ENCODE results near the gene MTSS2. TPM values are rescaled to one million over a fixed set of nuclear protein-coding genes. Genes with fewer than 3 reads are reported as not detected.

The MTSS2 gene
- polyA plus RNA-seq, 10 donors, result 89.5 to 129 (median 103) TPM

DNA sequence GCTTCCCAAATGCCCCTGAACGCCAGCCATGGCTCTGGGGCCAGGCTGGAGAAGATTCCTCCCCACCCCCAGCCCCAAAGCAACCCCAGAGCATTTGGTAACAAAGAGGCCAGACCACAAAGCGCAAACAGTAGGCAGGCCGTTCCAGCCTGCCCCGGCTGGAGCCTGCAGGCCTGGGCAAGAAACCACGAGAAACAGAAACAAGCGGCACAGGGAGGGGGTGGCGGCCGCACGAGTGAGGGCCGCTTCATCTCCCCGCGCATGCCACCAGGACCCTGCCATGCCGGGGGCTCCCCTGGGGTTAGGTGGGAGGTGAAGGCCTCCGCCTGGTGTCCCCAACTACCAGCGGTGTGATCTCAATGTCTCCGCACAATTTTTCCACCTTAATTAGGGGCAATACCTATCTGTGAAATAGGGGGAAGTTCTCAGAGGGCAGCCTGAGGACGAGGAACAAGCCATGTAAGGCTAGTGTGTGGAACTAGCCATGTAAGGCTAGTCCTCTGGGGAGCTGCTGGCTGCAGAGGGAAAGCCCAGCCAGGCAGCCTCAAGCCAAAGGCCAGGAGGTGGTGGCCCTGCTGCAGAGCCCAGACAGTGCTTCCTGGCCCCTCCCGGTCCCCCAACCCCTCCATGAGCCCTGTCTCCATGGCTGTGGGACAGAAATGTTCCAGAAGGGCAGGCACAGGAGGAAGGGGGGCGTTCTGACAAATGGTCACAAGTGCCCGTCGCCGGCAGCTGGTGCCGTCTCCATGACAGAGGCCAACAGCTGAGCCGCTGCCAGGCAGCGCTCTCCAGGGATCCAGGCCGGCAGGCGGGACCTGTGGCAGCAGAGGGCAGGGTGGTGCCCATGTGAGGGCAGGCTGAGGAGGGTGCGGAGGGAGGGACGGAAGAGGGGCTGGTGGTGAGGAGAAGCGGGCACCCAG is 14.5 kb upstream of the MTSS2 start:
- peak; percentile 77 to 84 (median 78) for DNase-seq

DNA sequence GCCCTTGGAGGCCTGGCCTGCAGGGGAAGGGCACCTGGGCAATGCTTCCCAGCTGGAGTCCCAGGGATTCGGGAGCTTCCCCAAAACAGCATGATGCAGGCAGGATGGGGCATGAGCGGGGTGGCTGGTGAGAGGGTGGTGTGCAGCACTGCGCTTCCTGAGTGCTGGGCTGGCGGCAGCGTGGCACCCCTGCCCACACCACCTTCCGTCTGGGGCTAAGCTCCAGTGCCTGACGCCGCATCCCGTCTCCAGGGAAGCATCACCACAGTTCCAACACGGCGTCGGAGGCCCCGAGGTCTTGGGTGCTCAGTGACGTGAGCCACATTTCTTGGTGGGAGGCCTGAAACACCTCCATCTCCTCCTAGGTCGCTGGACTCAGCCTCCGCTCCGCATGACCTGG is 13.8 kb upstream of the MTSS2 start:
- DNase-seq, result no peak

DNA sequence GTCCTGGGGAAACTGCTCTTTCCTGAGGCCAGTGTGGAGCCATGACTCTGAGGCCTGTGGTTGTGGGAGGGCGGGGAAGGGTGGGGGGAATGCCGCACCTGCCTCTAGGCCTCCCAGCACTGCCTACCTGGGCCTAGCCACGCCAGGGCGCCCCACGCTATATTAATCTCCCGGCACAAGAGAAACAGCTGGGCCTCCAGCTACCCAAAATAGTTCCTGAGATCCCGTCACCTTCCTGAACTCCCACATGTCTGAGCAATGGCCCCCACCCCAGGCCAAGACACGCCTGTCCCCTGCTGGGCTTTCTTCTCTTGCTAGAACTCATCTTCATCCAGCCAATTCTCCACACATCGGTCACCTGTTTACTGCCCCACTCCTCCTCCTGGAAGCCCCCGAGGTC is 13.0 kb upstream of the MTSS2 start:
- no peak for DNase-seq

GRCh38 chr16:70697594-70698170 is 11.8 kb upstream of the MTSS2 start:
- no peak for DNase-seq

DNA sequence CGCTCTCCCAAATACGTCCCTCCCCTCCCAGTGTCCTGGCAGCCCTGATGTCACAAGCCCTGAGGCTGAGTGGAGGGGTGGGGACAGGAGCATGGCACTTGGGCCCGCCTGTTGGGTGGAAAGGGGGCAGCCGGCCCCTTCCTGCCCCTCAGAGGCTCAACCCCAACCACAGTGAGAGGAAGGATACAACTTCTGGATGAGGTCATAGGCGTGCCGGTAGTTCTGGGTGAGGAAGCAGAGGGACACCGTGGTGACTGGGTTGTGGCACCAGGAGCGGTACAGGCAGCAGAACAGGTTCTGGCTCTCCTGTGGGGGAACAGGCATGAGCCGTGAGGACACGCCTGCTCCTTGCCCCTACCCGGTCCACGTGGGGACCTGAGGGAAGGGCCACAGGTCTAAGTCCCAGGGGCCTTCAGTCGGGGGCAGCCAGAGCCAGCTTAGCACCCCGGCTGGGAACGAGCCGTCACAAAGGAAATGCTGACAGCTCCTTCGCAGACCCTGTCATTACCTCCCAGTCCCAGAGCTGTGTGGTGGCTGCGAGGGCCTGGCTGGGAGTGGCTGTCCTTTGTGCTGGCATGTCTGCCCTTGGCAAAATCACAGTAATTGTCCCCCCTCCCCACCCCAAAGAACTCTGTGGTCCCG is 11.2 kb upstream of the MTSS2 start:
- no peak for DNase-seq

DNA sequence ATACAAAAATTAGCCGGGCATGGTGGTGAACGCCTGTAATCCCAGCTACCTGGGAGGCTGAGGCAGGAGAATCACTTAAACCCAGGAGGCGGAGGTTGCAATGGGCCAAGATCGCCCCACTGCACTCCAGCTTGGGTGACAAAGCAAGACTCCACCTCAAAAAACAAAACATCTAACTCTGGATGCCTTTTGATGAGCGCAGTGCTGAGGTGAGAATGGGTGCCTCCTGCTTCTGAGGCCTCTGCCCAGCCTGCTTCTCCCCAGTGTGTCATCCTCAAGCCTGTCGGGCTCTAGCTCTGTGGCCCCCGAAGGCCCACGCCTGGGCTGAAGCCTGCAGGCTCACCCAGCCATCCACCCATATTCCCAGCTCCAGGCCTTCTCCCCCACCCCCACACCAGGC is 10.5 kb upstream of the MTSS2 start:
- DNase-seq, result no peak

DNA sequence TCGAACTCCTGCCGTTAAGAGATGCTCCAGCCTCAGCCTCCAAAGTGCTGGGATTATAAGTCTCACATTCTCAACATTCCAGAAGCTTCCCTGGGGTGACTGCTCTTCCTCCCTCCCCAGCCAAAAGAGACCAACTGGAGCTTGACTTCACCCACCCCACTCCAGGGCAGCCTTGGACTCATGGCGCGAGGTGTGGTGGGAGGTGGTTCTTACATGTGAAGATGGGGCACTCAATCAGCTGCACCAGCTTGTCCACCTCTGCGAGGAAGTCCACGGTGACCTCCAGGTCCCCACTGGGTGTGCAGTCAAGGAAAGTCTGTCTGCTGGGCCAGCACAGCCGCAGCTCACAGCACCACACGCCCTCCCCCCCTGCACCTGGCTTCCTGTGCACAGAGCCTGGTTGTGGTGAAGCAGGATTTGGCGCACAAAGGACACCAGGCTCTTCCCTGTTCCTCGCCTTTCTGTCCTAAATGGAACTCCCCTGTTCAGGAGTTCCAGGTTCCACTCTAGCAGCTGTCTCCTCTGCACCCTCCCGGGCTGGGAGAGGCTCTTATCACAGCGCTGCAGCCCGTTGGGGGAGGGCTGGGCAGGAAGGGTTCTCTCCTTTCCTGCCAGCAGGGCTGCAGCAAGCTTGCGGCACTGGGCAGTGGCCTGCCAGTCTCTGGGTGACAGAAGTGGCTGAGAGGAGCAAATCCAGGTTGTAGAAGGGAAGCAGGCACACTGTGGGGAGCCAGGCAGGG is 9.6 kb upstream of the MTSS2 start:
- DNase-seq, result peak in 1 of 3 donors; percentile 69

DNA sequence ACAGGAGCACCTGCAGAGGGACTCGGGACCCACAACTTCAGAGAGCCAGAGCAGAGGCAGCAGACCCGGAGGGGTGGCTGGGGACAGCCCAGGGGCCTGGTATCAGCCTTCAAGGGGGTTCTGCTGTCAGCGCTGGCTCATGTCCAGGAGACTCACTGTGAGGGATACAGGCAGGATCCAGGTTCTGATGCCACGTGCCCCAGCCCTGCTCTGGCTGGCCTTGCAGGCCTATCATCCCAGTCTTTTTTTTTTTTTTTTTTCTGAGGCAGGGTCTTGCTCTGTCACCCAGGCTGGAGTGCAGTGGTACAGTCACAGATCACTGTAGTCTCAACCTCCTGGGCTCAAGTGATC is 9.0 kb upstream of the MTSS2 start:
- no peak for DNase-seq

DNA sequence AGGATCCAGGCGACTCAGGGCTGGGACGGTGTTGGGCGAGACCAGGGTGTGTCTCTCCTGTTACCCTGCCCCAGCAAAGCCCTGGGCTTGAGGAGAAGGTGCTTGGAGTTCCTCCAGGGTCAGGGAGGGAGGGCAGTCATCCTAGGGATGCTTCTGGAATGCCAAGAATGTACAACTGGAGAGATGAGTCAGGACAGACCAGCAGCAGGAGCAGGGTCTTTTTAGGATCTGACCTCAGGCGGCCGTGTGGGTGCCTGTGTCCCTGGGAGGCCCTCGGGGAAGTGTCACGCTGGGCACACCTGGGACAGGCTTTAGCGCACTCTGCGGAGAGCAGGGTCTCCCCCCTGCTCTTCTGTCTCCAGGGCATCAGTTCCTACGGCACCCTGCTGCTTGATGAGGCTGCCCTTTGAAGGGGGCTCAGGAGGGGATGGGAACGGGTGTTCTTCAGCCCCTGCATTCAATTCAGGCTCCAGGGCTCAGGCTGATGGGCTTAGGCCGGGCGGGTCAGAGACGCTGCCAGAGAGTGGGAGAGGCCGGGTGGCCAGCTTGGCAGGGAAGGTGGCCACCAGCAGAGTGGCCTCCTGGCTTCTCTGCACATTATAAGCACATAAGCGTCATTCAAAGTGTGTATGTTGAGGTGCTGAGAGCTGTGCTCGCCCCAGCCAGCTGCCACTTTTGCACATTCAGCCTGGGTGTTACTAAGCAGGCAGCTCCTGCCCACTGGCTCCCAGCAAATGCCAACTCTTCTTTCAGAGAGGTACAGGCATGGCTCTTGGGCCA is 8.4 kb upstream of the MTSS2 start:
- peak in 1 of 3 donors; percentile 76 for DNase-seq

- peak in 2 of 3 donors; percentile 75 to 81 for DNase-seq
Observed at GRCh38 chr16:70692873-70693671, 7.2 kb upstream of the MTSS2 start.

GRCh38 chr16:70692130-70692872 is 6.4 kb upstream of the MTSS2 start:
- DNase-seq, result no peak

DNA sequence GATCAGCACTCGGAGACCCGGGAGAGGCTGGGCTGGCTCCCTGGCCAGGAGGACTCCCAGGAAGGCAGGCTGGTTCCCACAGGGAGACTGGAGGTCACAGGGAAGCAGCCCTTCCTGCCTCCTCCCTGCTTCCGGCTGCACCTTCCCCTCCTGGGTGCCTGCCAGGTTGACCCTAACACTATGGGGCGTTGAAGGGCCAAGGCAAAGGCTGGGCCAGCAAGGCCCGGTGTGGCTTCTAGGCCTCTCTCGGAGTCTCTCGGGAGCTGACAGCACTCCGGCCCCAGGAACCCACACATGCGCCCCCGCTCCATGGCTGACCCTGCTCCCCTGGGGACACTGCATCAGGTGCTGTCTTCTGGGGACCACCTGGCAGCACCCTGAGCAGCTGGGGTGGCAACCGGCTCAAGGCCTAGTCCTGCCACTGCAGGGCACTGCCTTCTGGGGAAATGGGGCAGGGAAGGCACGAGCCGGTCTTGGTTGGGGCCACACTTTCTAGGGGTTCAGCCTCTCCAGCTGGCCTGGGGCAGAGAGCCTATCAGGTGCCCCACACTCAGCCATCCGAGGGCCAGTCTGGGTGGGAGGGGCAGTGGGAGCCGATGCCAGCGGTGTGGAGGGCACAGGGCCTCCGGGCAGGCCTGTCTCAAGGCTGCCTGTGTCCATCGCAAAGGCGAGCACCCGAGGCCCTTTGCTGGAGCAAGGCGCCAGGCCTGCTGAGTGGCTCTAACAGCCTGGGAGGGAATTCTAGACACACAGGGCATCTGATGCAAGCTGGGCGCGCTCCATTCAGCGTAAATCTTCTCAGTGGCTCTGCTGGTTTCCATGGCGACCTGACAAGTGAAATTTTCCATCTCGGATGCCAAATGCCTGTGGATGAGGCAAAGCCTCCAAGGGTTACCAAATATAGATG is 5.6 kb upstream of the MTSS2 start:
- DNase-seq, result peak; percentile 81 to 95 (median 89)

GRCh38 chr16:70689970-70690891 is 4.4 kb upstream of the MTSS2 start:
- peak in 2 of 3 donors; percentile 71 to 84 for DNase-seq

DNA sequence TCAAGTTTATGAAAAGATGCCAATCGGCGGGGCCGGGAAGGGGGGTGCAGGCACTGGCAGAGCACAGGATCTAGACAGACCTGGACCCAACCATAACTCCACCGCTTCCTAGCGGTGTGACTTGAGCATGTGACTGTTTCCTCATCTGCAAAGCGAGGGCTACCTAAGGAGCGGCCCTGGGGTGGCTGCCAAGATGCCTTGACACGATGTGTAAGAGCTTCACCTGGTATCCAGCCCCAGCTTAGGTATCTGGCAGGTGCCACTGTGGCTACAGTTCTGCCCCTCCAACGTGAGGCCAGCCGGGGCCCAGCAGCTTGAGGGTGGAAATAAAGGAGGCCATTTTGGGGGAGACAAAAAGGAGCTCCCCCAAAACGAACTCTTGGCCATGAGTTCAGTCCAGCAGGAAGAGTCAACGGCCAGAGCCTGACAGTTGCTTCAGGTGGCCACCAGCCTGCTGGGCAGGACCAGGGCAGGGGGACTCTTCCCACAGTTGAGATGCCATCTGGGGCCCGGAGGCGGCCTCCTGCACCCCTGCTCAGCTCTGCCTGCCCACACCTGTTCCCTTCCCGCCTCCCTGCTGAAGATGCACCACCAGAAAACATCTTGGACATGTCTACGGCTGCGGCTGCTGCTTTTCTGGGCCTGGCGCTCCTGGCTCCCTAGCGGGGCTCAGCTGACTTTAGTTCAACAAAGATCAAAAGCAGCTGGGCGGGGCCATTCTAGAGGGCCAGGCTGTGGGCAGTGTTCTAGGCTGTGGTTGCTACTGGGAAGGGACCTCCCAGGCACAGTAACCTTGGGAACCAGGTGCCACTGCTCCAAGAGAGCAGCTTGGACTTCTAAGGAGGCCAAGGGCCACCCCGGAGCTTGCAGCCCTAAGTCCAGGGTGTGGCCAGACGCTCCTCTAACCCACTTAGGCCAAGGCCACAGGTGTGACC is 3.4 kb upstream of the MTSS2 start:
- DNase-seq, result no peak

GRCh38 chr16:70688246-70688742 is 2.4 kb upstream of the MTSS2 start:
- DNase-seq, result peak in 1 of 3 donors; percentile 78

GRCh38 chr16:70687671-70688245 is 1.9 kb upstream of the MTSS2 start:
- peak in 1 of 3 donors; percentile 59 for DNase-seq

All from muscle of back (tissue), 11 donors.